NCI-H748 (cell line): ENCODE measurements around the gene ACYP2.
A peak's percentile ranks its signal among the peaks of the same experiment; 100 is the strongest.

Experiments used
- DNase-seq: peaks from one replicate; lab custom pipeline; 2025; ENCODE audit not compliant: unreplicated experiment; lab: John Stamatoyannopoulos, UW

ACYP2 gene

DNA sequence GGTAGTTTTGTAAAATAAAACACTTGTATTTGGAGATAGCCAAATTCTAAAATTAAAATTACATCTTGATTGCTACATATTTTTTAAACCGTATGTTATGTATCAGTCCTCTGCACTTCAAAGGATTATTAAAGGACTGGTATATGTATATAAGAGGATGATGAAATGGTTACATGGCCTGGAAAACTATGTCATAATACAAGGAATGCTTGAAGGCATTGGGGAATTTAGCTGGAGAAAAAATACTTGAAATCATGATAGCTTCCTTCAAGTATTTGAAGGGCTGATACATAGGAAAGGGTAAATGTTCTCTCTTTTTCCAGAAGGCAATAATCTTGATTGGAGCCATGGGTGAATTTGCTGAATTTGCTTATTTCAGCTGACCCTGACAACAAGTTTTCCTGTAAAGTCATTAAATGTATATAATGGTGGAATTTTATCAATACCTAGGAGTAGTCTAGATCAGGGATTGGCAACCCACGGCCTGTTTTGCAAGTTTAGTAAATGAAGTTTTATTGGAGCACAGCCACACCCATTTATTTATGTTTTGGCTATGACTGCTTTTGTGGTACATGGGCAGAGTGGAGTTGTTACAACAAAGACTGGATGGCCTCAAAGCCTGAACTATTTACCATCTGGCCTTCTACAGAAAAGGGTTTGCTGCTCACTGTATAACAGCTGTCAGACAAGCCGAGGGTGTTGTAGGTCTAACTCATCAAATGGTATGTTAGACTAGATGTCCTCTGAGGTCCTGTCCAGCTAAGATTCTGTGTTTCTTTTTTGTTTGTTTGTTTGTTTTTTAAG, 34.4 kb downstream of the ACYP2 start:
- DNase-seq = peak; percentile 1

DNA sequence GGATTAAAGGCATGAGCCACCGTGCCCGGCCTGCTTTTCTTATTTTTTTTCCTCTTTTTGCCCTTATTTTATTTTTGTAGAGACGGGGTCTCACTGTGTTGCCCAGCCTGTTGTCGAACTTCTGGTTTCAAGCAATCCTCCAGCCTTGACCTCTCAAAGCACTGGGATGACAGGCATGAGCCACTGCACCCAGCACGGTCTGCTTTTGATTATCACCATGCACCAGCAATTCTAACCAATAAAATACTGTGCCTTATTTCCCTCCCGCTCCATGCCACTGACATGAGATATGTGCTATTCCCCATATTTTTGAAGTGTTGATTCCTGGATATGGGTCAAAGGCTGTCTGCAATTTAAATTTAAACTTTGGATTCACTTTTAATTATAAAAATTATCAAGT, 42.9 kb downstream of the ACYP2 start:
- DNase-seq = no peak

DNA sequence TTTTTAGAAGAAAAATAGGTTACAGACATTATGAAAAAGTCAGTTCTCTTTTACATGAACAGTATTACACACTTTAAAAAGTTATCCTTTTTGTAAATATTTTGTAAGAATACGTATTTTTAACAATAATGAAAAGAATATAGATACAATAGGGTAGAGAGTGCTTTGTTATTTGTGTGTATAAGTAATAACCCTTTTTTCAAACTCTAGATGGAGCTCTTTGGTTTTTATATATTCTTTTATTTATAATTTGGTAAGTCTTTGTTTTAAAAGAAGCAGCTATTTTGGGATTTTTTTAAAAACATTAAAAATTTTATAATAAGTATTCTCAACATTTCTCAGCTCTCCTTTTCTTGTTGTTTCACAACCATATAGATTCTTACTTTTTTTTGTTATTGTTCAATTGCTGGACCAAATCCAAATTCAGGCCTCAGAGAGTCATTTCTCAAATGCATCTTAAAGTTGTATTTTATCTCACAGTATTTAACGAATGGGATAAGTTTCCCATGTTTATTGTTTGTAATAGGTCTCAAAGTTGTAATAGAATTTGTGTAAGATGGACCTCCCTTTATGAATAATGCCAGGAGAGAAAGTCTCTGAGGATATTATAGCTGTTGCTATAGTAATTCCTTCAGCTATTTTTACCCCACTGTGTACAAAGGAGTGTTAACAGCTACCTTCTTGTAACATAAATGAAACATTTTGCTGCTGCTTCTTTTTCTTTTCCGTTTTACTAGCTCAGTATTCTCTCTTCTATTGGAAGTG, 46.4 kb downstream of the ACYP2 start:
- DNase-seq = no peak

- DNase-seq = no peak
Measured at GRCh38 chr2:54164106-54164505, 48.7 kb downstream of the ACYP2 start.

DNA sequence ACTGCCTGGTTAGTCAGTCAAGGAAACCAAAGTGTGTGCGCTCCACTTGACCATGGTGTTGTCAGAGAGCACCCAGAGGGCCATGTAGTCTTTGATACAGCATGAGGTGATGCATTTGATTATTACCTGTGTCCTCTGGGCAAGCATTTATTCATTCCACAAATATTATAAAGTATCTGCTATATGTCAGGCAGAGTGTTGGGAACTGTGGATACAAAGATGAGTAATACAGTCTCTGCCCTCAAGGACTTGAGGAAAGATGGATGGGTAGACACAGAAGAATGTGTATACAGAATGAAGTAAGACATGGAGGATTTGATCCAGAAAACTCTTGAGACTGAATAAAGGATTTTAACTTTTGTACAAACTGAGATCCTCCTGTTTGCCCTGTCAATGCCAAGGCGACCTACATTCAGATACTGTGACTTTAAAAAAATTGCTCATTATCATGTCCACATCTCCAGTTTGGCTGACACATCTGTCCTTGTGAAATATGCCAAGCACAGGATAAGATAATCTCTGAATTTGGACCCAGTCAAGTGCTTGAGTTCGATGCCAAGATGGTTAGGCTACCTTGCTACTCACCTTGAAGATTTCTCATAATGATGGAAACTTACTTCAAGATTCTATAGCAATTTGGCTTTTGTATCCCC, 50.8 kb downstream of the ACYP2 start:
- no peak for DNase-seq

GRCh38 chr2:54176577-54176976, 61.2 kb downstream of the ACYP2 start:
- DNase-seq = peak; percentile 39

- DNase-seq = no peak
Measured at GRCh38 chr2:54183281-54183680, 67.9 kb downstream of the ACYP2 start.

GRCh38 chr2:54183972-54184371, 68.6 kb downstream of the ACYP2 start:
- DNase-seq = no peak

DNA sequence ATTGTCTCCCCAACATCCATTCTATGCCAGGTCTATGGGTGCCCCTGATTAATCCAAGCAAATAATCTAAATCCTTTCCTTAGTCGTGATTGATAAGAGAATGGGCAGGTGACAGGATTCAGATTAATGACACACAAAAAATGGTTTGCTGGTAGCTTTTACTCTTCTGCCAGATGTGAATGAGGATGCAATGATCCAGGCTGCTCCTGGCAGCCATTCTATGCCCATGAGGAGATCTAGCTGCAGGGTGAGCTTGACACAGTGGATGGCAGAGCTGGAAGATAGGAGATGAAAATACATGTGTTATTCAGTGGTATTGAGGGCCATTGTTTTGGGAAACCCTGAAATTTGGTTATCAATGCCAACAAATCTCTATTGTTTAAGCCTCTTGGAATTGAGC, 69.7 kb downstream of the ACYP2 start:
- no peak for DNase-seq

GRCh38 chr2:54187331-54187730, 71.9 kb downstream of the ACYP2 start:
- no peak for DNase-seq

DNA sequence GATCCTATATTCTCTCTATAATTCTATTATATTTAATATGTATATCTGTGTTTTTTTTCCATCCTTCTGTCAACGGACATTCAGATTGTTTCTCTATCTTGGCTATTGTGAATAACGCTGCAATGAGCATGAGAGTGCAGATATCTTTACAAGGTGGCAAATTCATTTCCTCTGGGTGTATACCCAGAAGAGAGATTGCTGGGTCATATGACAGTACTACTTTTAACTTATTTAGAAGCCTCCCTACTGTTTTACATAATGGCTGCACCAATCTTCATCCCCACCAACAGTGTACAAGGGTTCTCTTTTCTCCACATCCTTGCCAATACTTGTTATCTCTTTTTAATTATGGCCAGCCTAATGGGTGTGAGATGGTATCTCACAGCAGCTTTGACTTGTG, 74.1 kb downstream of the ACYP2 start:
- DNase-seq = no peak

GRCh38 chr2:54191361-54192135, 76.1 kb downstream of the ACYP2 start:
- DNase-seq = no peak

- no peak for DNase-seq
Measured at GRCh38 chr2:54194761-54195750, 79.6 kb downstream of the ACYP2 start.

GRCh38 chr2:54196646-54197045, 81.2 kb downstream of the ACYP2 start:
- no peak for DNase-seq

GRCh38 chr2:54204476-54204875, 89.1 kb downstream of the ACYP2 start:
- no peak for DNase-seq

DNA sequence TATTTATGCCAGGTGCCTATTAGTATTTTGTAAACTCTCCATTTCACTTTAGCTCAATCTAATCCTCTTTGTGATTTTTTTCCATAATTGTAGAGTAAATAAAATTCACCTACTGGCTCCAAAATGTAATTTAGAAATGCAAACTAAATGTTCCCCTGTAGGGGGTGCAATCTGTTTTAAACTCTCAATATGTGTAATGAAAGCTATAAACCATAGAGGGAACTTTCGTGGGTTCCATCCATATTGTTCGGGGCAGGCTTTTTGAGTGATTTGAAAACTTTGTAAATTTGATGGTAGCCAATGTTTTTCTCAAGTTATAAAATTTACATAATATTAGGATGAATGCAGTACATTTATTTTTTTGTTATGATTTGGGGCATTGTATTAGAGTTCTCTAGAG, 91.2 kb downstream of the ACYP2 start:
- peak; percentile 81 for DNase-seq

DNA sequence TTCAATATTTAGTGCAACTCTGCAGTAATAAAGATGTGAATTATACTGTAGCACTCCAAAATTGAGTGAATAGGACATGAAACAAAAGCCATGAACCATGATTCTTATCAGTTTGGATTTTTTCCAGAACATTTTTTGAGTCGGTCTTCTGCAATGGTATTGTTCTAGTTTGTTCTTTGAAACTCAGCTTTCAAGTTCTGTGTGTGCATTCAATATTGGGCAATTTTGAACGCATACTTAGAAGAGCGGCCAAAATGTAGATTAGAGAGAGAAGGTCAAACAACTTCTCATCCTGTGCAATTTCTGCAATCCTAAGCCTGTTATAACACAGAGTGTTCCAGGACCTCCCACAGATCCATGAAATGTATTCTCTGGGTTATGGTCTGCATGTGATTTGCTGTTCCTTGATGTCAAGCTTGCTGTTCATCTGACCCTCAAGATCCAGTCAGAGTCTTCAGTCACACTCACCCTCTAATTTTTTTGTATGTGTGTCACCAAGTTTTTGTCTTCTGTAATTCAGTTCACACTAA, 92.3 kb downstream of the ACYP2 start:
- no peak for DNase-seq

- DNase-seq = peak; percentile 4
Measured at GRCh38 chr2:54208364-54209240, 93.2 kb downstream of the ACYP2 start.

GRCh38 chr2:54209379-54209778, 94.0 kb downstream of the ACYP2 start:
- no peak for DNase-seq
